ENCODE measurements around the gene HCST. TPM values are rescaled to one million over a fixed set of nuclear protein-coding genes. Genes with fewer than 3 reads are reported as not detected.
A peak's percentile ranks its signal among the peaks of the same experiment; 100 is the strongest.

HCST gene
- total and polyA plus RNA-seq, 2 donors from 2014 or later, result 10.6 to 16.7 TPM

- DNase-seq, result no peak
- no peaks in the 10 kb centered on the region for H3K9me3 ChIP-seq (ENCODE audit: control insufficient read depth in 2 of 3, insufficient read depth in 1 of 3, low read length in 3 of 3)
- no peaks in the 10 kb centered on the region for H3K27me3 ChIP-seq (ENCODE audit: control insufficient read depth, insufficient read depth, low read length)
- no peak for FAIRE-seq
- TF ChIP-seq CTCF (IDR thresholded peaks at IDR 0.05; ENCODE audit: borderline replicate concordance, extremely low read depth, insufficient read depth), result no peak
- H3K9ac ChIP-seq (ENCODE audit: low read length in 3 of 3), result no peak overlapping the region
- peaks cover 0 to 3% (median 3%) of the 10 kb centered on the region in 3 donors for H3K36me3 ChIP-seq (ENCODE audit: control insufficient read depth in 2 of 3, insufficient read depth in 3 of 3, low read length in 3 of 3)
- intact Hi-C loops (cut with DNase I), result no loop called here
- H3K4me3 ChIP-seq (ENCODE audit: low read length in 3 of 3), result no peak overlapping the region
- no peak overlapping the region for H3K27ac ChIP-seq (ENCODE audit: low read depth in 2 of 2, low read length in 2 of 2)
- peaks cover 0 to 7% (median 0%) of the 10 kb centered on the region in 3 donors for H3K4me1 ChIP-seq (ENCODE audit: control insufficient read depth in 2 of 3, insufficient read depth in 2 of 3, low read depth in 1 of 3, low read length in 3 of 3)
Measured at GRCh38 chr19:35895911-35896642, 6.3 kb upstream of the HCST start.

GRCh38 chr19:35896643-35897040 is 5.7 kb upstream of the HCST start:
- Histone ChIP-seq H3K27me3 (ENCODE audit: control insufficient read depth, insufficient read depth, low read length) (no peaks in the 10 kb centered on the region), H3K27ac (ENCODE audit: low read depth in 2 of 2, low read length in 2 of 2) (no peak overlapping the region), H3K4me1 (ENCODE audit: control insufficient read depth in 2 of 3, insufficient read depth in 2 of 3, low read depth in 1 of 3, low read length in 3 of 3) (peaks cover 0 to 7% (median 0%) of the 10 kb centered on the region in 3 donors), H3K9ac (ENCODE audit: low read length in 3 of 3) (no peak overlapping the region), H3K9me3 (ENCODE audit: control insufficient read depth in 2 of 3, insufficient read depth in 1 of 3, low read length in 3 of 3) (no peaks in the 10 kb centered on the region), H3K36me3 (ENCODE audit: control insufficient read depth in 2 of 3, insufficient read depth in 3 of 3, low read length in 3 of 3) (peaks cover 0 to 3% (median 3%) of the 10 kb centered on the region in 3 donors), H3K4me3 (ENCODE audit: low read length in 3 of 3) (no peak overlapping the region)
- DNase-seq (no peak), FAIRE-seq (no peak)
- no peak for TF ChIP-seq CTCF (IDR thresholded peaks at IDR 0.05; ENCODE audit: borderline replicate concordance, extremely low read depth, insufficient read depth)
- intact Hi-C loops (cut with DNase I), result no loop called here

- TF ChIP-seq CTCF (IDR thresholded peaks at IDR 0.05; ENCODE audit: borderline replicate concordance, extremely low read depth, insufficient read depth), result no peak
- Histone ChIP-seq H3K4me3 (ENCODE audit: low read length in 3 of 3) (peak overlapping the region in 2 of 3 donors; percentile 62 to 78), H3K27me3 (ENCODE audit: control insufficient read depth, insufficient read depth, low read length) (no peaks in the 10 kb centered on the region), H3K36me3 (ENCODE audit: control insufficient read depth in 2 of 3, insufficient read depth in 3 of 3, low read length in 3 of 3) (peaks cover 0 to 3% (median 3%) of the 10 kb centered on the region in 3 donors), H3K27ac (ENCODE audit: low read depth in 2 of 2, low read length in 2 of 2) (no peak overlapping the region), H3K9ac (ENCODE audit: low read length in 3 of 3) (peak overlapping the region in 1 of 3 donors; percentile 77), H3K9me3 (ENCODE audit: control insufficient read depth in 2 of 3, insufficient read depth in 1 of 3, low read length in 3 of 3) (no peaks in the 10 kb centered on the region), H3K4me1 (ENCODE audit: control insufficient read depth in 2 of 3, insufficient read depth in 2 of 3, low read depth in 1 of 3, low read length in 3 of 3) (peaks cover 0 to 7% (median 0%) of the 10 kb centered on the region in 3 donors)
- DNase-seq (peak in 1 of 5 donors; percentile 72), FAIRE-seq (no peak)
- intact Hi-C loops (cut with DNase I), result no loop called here
Measured at GRCh38 chr19:35897706-35898451, 4.5 kb upstream of the HCST start.

Measured in kidney (tissue), 14 donors.